Stimulated activated CD4-positive, alpha-beta T cell treated with anti-CD3 and anti-CD28 coated beads, Interleukin-12 subunit alpha, Interleukin-12 subunit beta, amount 100 ng/mL, for 4 hours (primary cell): ENCODE measurements around the gene GNG12.
A peak's percentile ranks its signal among the peaks of the same experiment; 100 is the strongest.

ENCODE experiments used
- DNase-seq: peaks from one replicate; pipeline ENCODE4 v3.0.0-alpha.2; 2020

GNG12 gene

GRCh38 chr1:67724928-67725560 is 108.2 kb downstream of the GNG12 start:
- DNase-seq = no peak

DNA sequence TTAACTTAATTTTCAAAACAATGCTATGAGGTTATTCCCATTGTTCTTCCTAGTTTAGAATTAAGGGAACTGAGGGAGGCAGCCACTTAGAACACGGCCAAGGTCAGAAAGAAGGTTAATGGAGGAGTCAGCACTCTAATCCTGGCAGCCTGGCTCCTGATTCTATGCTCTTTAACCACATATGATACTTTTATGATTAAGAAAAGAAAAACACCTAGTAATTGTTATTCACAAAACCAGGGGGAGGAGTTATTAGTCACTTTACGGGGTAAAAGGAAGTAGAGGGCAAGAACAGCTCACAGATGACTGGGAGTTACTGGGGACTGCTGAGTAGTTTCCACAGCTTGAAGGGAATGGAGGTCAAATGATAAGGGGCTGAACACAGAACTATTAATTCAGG is 109.6 kb downstream of the GNG12 start:
- peak; percentile 4 for DNase-seq

DNA sequence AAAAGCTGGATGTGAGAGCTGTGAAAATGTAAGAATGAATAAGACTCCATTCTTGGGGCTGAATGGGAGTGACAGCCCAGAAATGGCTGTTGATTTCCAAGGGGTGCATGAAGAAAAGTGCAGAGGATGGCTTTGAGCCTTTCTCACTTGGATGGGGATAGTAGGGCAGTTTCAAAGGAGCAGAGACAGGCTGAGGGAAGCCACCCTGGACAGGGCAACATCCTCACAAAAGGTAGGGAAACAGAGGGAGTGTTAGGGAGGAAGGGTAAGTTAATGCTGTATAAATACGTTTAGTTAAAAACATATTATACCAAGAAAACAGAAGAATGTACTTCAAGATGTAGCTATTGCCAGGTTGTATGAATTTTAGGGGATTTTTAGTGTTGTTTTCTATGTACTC is 110.1 kb downstream of the GNG12 start:
- DNase-seq = no peak

GRCh38 chr1:67722292-67722944 is 110.8 kb downstream of the GNG12 start:
- DNase-seq = no peak

- DNase-seq = no peak
Observed at GRCh38 chr1:67721650-67722291, 111.5 kb downstream of the GNG12 start.

GRCh38 chr1:67721112-67721511 is 112.2 kb downstream of the GNG12 start:
- no peak for DNase-seq

- DNase-seq = no peak
Observed at GRCh38 chr1:67719329-67720196, 113.7 kb downstream of the GNG12 start.

DNA sequence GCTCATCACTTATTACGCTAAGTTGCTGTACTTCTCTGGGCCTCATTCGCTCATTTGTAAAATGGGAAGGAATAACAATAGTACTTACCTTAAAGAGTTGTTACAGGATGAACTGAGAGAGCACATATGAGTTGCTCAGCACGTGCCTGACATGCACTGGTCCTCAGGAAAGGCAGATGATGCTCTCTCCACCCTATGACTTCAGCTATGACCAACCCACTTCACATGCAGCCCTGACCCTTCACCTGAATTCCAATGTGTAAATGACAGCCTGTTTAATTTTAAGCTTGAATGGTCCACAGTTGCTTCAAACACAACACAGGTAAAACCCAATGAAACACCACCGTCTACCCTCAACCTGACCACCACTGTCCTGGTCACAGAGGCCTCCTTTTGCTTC is 115.4 kb downstream of the GNG12 start:
- no peak for DNase-seq

DNA sequence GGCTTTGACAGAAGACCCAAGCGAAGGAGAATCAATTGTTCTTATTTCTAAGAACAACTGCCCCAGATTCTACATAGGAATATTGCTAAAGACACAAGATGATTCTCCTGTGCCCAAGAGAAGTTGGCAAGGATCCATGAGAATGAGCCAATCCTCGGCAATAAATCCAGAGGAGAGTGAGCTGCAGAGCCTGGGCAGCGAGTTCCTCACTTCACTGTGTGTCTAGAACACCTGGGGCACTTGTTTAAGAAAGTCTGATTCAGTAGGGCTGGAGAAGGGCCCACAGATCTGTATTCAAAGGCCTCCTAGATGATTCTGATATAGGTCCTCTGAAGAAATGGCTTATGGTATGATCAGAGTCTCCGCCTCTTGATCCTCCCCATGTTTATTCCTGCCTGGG is 116.5 kb downstream of the GNG12 start:
- no peak for DNase-seq

DNA sequence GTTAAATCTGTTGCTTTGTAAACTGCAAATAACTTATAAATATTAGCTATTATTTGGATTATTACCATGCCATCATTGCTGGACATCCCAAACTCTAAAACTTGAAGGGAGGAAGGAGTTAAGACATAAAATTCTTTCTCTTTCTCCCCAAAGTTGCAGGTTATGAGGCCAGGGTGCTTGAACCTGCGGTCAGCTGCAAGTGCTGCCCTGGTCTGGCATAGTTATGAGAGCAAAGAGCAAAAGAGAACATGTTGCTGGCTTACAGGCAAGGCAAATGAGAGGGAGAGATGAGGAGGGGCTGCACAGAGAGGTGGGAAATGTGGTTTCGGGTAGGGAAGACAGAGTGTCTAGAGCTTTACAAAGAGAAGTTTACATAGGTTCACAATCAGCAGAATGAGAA is 117.4 kb downstream of the GNG12 start:
- no peak for DNase-seq

GRCh38 chr1:67713057-67713846 is 120.0 kb downstream of the GNG12 start:
- no peak for DNase-seq

- no peak for DNase-seq
Observed at GRCh38 chr1:67711855-67712212, 121.4 kb downstream of the GNG12 start.

DNA sequence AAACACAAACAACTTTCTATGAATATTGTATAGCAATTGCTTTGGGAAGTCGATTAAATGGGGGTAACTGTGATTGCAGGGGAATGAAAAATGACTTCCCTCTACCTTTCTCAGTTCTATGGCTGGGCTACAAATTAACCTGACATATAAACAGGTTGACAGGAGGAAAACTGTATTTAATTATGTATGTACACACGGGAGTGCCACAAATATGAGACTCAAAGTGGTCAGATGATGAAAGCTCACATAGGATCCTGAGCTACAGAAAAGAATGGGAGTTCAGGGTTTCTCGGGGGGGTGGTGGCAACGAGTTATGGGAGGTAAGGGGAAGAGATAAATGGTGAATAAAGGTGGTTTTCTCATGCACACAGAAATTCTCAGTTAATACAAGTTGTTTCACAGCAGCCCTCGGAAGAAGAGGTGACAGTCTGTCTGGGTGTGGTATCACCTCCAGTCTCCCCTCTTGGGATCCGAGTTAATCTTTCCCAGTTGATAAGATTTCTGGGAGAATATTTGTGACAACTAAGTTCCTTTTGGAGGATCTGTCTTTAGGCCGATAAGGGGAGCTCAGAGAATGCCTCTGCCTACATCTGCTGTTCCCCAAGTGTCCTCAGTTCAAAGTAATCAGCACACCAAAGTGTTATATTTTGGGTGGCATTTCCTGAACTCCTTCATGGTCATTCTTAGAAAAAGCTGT is 122.0 kb downstream of the GNG12 start:
- DNase-seq = no peak

DNA sequence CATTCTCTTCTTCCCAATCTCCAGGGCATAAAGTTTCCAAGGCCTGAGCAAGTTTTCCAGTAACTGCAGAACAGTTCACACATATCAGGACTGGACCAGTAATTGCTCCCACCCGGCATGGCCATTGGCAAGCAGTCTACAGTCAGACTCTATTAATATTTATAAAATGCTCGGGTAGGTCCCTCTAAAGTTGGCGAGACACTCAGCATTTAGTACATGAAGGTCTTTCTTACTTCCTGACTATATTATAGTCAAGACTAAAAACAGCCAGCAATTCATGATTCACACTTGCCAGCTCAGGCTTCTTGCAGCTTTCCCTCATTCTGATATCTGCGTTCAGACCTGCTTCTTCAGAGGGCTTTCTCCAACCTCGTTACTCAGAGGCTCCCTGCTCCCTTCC is 122.8 kb downstream of the GNG12 start:
- no peak for DNase-seq

GRCh38 chr1:67708606-67709005 is 124.7 kb downstream of the GNG12 start:
- DNase-seq = no peak

DNA sequence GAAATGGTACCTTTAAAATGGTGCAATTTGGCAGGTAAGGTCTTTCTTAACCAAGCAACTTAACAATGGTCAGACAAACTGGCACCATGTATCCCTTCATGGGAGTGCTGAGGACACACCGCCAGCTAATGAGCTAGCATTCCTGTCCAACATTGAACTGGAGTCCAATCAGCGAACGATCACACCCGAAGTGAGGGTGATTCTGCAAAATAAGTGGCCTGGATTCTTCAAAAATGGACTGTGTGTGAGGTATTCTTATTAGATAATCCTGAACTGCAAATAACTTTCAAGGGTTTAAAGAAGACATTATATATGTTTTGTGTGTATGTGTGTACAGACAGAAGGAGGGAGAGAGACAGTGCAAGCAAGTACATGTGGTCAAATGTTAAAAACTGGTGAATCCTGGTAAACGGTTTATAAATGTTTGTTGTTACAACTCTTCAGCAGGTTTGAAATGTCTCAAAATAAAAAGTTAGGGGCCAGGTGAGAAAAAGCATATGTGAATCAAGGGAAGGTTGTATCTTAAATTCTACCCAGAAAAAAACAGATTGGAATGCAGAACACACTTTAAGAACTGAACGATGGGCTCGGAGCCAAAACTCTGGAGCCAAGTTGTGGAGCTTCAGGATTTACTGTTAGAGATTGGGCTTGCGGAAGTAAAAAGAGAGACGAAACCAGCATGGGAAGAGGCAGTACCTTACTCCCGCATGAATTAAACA is 127.4 kb downstream of the GNG12 start:
- DNase-seq = no peak

- DNase-seq = no peak
Observed at GRCh38 chr1:67704351-67704750, 128.9 kb downstream of the GNG12 start.

DNA sequence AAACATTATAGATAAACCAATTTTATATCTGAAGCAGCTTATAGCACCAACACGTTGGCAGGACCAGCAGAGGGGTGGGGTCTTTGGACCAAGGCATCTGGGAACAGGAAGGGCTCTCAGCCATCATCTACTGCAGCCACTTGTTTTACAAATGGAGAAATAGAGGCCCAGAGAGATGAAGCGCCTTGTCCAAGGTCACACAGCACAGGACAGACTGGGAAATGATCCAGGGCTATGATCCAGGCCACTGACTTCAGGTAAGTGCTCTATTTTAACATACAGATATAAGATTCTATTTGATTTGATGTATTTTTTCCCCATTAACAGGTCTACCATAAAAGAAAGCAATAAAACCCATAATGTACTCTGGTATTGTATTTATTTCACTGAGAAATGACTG is 131.4 kb downstream of the GNG12 start:
- no peak for DNase-seq

DNA sequence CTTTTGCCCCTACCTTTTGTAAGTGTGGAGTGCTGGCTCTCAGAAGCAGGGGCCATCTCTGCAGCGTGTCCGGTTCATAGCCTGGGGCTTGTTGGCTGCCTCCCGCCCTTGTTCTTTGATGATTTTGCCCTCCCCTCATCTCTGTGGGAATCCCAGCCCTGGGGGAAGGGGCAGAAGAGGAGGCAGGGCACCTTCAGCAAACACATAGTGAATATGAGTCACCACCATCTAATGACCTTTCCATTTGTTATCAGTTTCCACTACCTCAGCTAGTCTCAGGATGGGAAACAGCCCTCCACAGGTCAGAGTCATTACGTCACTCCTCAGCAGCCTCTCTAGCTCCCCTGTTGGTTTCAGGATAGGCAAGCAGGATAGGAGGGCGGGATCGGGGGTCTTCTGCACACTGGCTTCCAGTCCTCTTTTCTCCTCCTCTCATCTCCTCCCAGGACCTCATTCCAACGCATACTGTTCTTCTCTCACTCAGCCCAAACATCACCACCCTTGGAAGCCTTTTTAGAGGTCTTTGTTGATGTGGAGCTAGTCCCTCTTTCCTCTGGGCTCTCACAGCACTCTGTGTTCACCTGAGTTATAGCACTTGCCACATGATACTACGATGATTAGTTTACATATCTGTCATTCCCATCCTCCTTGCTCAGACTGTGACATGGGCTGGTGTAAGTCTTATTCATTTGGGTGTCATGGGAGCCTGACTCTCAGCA is 132.4 kb downstream of the GNG12 start:
- no peak for DNase-seq

- no peak for DNase-seq
Observed at GRCh38 chr1:67700220-67700619, 133.0 kb downstream of the GNG12 start.

DNA sequence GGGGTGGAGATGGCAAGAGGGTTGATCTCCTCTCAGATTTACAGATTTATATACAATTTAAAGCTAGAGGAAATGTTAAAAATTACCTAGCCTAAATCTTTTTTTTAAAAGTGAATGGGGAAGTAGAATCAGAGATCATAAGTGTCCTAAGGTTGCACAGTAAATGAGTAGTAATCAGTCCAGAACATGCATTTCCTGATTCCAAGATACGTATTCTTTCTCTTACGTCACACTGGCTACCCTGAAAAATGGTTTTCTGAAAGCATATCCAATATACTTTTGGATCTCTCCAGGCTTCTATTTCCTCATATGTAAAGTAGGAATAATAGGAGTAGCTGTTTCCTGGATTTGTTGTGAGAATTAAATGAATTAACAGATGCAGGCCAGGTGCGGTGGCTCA is 136.6 kb downstream of the GNG12 start:
- no peak for DNase-seq
